Right lobe of liver (tissue), 4 donors: ENCODE measurements around the gene RPP38.

Experiments used
- POLR2A ChIP-seq: fragments of 450-650 bp; IDR thresholded peaks from one replicate; pipeline ENCODE4 v1.6.1; 2017; ENCODE audit warnings: antibody characterized with exemption, mild to moderate bottlenecking
- TF ChIP-seq, protein P1 (sequence below), 4 donors: fragments of 200-600 bp in 3 of 4; fragments of 450-650 bp in 1 of 4; IDR thresholded peaks; one replicate each; pipeline versions ENCODE4 v1.5.1 to v1.8.0; 2016 to 2022; ENCODE audit warnings: antibody characterized with exemption in 4 of 4, mild to moderate bottlenecking in 2 of 4
- donor health status: DM: no; HTN: no; CAD: no.
- donor health status: DM: no; HTN: no; CAD: no.
- donor health status: DM: no; HTN: yes; CAD: no.

DNA sequence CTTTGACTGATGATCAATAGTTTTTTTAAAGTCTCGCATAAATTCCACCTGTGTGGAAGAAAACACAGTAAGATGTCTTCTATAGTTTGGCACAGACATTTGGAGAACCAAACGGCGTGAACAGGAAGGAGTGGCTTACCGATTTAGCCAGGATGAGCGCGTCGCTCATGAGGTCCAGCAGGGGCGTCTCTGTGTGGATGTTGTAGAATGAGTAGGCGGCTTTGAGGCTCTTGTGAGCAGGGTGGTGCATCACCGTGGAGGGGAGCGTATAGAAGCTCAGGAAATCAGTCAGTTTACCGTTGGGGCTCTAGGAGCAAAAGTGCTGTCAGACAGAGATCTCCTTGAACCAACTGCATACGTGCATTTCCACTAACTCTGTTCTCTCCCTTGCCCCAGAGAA is 15.5 kb downstream of the RPP38 start:
- TF ChIP-seq, protein P1, sequence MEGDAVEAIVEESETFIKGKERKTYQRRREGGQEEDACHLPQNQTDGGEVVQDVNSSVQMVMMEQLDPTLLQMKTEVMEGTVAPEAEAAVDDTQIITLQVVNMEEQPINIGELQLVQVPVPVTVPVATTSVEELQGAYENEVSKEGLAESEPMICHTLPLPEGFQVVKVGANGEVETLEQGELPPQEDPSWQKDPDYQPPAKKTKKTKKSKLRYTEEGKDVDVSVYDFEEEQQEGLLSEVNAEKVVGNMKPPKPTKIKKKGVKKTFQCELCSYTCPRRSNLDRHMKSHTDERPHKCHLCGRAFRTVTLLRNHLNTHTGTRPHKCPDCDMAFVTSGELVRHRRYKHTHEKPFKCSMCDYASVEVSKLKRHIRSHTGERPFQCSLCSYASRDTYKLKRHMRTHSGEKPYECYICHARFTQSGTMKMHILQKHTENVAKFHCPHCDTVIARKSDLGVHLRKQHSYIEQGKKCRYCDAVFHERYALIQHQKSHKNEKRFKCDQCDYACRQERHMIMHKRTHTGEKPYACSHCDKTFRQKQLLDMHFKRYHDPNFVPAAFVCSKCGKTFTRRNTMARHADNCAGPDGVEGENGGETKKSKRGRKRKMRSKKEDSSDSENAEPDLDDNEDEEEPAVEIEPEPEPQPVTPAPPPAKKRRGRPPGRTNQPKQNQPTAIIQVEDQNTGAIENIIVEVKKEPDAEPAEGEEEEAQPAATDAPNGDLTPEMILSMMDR (IDR thresholded peaks at IDR 0.05), result no peak
- no peak for TF ChIP-seq POLR2A
